ENCODE data around the gene ANKRD49.

Gene ANKRD49

DNA sequence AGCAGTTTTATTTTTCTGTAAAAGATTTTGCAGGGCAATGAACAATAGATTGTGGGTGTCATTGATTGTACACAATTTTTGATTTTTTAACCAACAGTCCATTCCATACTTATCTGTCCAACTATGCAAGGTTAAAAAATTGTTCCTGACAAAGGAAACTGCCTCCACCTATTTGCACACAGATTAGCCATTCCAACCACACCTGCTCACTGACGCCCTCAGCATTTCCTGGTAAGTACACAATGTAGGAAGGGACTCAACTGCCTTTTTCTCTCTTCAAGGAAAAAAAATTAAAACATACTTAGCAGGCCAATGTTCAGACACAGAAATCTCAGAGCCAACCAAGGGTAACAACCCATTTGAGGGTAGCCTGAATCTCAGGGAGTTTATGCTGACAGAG lies 45.6 kb downstream of the ANKRD49 start:
- in situ Hi-C loops (cut with HindIII; ENCODE audit: low sequenced_read_pairs), result no loop called here

DNA sequence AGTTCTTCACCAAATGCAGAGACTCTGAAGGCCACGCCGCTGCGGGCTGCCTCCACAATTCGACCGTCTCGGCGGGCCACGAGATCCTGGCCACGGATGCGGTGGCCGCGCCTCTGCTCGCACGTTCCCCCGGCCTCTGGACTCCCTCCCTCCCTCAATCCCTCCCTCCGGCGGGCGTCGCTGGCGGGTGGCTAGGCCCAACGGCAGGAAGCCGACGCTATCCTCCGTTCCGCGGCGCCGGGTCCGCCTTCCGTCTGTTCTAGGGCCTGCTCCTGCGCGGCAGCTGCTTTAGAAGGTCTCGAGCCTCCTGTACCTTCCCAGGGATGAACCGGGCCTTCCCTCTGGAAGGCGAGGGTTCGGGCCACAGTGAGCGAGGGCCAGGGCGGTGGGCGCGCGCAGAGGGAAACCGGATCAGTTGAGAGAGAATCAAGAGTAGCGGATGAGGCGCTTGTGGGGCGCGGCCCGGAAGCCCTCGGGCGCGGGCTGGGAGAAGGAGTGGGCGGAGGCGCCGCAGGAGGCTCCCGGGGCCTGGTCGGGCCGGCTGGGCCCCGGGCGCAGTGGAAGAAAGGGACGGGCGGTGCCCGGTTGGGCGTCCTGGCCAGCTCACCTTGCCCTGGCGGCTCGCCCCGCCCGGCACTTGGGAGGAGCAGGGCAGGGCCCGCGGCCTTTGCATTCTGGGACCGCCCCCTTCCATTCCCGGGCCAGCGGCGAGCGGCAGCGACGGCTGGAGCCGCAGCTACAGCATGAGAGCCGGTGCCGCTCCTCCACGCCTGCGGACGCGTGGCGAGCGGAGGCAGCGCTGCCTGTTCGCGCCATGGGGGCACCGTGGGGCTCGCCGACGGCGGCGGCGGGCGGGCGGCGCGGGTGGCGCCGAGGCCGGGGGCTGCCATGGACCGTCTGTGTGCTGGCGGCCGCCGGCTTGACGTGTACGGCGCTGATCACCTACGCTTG lies 50.2 kb downstream of the ANKRD49 start, which contains the start of gene FUT4:
TSS of gene FUT4 (plus strand) at position 227 of the 951 bp plus-strand sequence. CDS start at position 440, 213 bp downstream.
- in situ Hi-C loops (cut with HindIII; ENCODE audit: low sequenced_read_pairs), result no loop called here

DNA sequence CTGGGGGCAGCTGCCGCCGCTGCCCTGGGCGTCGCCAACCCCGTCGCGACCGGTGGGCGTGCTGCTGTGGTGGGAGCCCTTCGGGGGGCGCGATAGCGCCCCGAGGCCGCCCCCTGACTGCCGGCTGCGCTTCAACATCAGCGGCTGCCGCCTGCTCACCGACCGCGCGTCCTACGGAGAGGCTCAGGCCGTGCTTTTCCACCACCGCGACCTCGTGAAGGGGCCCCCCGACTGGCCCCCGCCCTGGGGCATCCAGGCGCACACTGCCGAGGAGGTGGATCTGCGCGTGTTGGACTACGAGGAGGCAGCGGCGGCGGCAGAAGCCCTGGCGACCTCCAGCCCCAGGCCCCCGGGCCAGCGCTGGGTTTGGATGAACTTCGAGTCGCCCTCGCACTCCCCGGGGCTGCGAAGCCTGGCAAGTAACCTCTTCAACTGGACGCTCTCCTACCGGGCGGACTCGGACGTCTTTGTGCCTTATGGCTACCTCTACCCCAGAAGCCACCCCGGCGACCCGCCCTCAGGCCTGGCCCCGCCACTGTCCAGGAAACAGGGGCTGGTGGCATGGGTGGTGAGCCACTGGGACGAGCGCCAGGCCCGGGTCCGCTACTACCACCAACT lies 51.0 kb downstream of the ANKRD49 start:
- in situ Hi-C loops (cut with HindIII; ENCODE audit: low sequenced_read_pairs), result no loop called here

DNA sequence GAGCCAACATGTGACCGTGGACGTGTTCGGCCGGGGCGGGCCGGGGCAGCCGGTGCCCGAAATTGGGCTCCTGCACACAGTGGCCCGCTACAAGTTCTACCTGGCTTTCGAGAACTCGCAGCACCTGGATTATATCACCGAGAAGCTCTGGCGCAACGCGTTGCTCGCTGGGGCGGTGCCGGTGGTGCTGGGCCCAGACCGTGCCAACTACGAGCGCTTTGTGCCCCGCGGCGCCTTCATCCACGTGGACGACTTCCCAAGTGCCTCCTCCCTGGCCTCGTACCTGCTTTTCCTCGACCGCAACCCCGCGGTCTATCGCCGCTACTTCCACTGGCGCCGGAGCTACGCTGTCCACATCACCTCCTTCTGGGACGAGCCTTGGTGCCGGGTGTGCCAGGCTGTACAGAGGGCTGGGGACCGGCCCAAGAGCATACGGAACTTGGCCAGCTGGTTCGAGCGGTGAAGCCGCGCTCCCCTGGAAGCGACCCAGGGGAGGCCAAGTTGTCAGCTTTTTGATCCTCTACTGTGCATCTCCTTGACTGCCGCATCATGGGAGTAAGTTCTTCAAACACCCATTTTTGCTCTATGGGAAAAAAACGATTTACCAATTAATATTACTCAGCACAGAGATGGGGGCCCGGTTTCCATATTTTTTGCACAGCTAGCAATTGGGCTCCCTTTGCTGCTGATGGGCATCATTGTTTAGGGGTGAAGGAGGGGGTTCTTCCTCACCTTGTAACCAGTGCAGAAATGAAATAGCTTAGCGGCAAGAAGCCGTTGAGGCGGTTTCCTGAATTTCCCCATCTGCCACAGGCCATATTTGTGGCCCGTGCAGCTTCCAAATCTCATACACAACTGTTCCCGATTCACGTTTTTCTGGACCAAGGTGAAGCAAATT lies 51.7 kb downstream of the ANKRD49 start:
- in situ Hi-C loops (cut with HindIII; ENCODE audit: low sequenced_read_pairs), result no loop called here

DNA sequence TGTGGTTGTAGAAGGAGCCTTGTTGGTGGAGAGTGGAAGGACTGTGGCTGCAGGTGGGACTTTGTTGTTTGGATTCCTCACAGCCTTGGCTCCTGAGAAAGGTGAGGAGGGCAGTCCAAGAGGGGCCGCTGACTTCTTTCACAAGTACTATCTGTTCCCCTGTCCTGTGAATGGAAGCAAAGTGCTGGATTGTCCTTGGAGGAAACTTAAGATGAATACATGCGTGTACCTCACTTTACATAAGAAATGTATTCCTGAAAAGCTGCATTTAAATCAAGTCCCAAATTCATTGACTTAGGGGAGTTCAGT lies 52.3 kb downstream of the ANKRD49 start:
- in situ Hi-C loops (cut with HindIII; ENCODE audit: low sequenced_read_pairs), result no loop called here

DNA sequence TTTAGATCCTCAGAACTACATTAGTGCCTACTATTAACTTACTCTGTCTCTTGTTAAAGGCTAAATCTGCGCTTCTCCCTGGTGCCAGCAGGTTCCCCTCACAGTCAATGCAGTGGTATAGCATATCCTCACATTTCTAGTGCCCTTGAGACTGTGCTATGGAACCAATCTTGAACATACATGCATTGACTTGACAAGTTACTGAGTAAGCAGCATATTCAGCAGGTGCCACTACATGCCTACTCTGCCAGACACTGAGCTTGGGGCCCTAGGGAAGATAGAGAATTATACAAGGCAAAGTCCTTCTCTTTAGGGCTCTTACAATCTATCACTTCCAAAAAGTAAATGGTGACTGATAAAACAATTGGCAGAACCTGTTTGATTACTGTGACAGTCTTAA lies 53.1 kb downstream of the ANKRD49 start:
- in situ Hi-C loops (cut with HindIII; ENCODE audit: low sequenced_read_pairs), result no loop called here

DNA sequence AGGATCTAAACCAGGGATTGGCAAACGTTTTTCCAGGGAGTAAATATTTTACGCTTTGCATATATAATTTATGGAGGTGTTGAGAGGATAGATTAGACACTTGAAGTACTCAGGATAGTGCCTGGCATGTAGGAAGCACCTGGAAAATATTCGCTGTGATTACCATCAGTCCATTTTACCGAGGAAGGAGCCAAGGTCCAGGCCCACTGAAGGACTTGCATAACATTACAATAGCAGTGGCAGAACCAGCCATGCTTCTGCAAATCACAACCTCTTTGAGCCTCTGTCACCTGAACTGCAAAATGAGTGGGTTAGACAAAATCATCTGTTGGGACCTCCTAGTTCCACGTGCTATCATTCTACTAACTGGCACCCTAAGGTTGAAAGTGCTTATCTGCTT lies 55.4 kb downstream of the ANKRD49 start:
- in situ Hi-C loops (cut with HindIII; ENCODE audit: low sequenced_read_pairs), result no loop called here

Measured in endothelial cell of hepatic sinusoid (primary cell).